Stomach smooth muscle (tissue), 2 donors: ENCODE results near the gene ELF2.

Experiments used
- H3K27ac ChIP-seq: one replicate; pipeline ENCODE4 v1.7.0; 2013; ENCODE audit warnings: mild to moderate bottlenecking, low read length, inconsistent platforms
- H3K27me3 ChIP-seq, 2 donors: one replicate each; pipeline ENCODE4 v1.7.0; 2013; ENCODE audit warnings: low read length in 2 of 2; ENCODE audit not compliant: insufficient read depth in 2 of 2, control insufficient read depth in 1 of 2
- H3K36me3 ChIP-seq, 2 donors: one replicate each; pipeline ENCODE4 v1.7.0; 2013; ENCODE audit warnings: low read length in 2 of 2; ENCODE audit not compliant: control insufficient read depth in 2 of 2, insufficient read depth in 2 of 2
- H3K4me1 ChIP-seq: one replicate; pipeline ENCODE4 v1.7.0; 2013; ENCODE audit warnings: low read length; ENCODE audit not compliant: control insufficient read depth, insufficient read depth
- H3K4me3 ChIP-seq, 2 donors: one replicate each; pipeline ENCODE4 v1.7.0; 2013; ENCODE audit warnings: low read length in 2 of 2
- H3K9ac ChIP-seq, 2 donors: one replicate each; pipeline ENCODE4 v1.7.0; 2013; ENCODE audit warnings: low read length in 2 of 2, mild to moderate bottlenecking in 1 of 2
- H3K9me3 ChIP-seq, 2 donors: one replicate each; pipeline ENCODE4 v1.7.0; 2013; ENCODE audit warnings: low read length in 2 of 2; ENCODE audit not compliant: control insufficient read depth in 2 of 2
- donor health status: healthy.
- donor health status: Pancreatic carcinoma.

The ELF2 gene

GRCh38 chr4:139144161-139144859, 32.7 kb downstream of the ELF2 start:
- H3K4me1 ChIP-seq: peaks cover 14% of the 10 kb centered on the region
- no peaks in the 10 kb centered on the region for H3K36me3 ChIP-seq
- no peak overlapping the region for H3K9ac ChIP-seq
- H3K27me3 ChIP-seq: no peaks in the 10 kb centered on the region
- H3K9me3 ChIP-seq: no peaks in the 10 kb centered on the region
- peak overlapping the region in 1 of 2 donors; percentile 15 for H3K4me3 ChIP-seq
- no peak overlapping the region for H3K27ac ChIP-seq

GRCh38 chr4:139142980-139143379, 34.0 kb downstream of the ELF2 start:
- Histone ChIP-seq H3K4me1 (peaks cover 14% of the 10 kb centered on the region), H3K36me3 (no peaks in the 10 kb centered on the region), H3K4me3 (no peak overlapping the region), H3K27ac (no peak overlapping the region), H3K9me3 (no peaks in the 10 kb centered on the region), H3K9ac (no peak overlapping the region), H3K27me3 (no peaks in the 10 kb centered on the region)

GRCh38 chr4:139142087-139142486, 34.9 kb downstream of the ELF2 start:
- H3K36me3 ChIP-seq: peaks cover 0 to 5% of the 10 kb centered on the region in 2 donors
- H3K9ac ChIP-seq: no peak overlapping the region
- no peaks in the 10 kb centered on the region for H3K9me3 ChIP-seq
- H3K4me1 ChIP-seq: peaks cover 14% of the 10 kb centered on the region
- no peaks in the 10 kb centered on the region for H3K27me3 ChIP-seq
- H3K27ac ChIP-seq: no peak overlapping the region
- H3K4me3 ChIP-seq: no peak overlapping the region

DNA sequence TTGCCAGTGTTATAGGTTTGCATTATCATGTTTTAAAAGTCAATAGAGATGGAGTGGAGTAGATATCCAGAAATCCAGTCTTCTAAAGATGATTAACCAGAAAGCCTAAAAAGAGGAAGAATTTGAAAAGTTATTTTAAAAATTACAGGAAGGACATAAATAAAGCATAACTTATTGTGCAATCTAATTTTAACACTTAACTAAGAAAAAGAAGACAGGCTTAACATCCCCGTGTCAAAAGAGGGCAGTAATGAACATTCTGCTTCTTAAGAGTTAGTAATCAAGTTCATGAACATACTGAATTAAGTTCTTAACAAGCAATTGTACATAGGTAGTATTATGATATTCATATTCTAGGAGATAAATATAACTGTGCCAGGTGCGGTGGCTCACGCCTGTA, 39.3 kb downstream of the ELF2 start:
- H3K9me3 ChIP-seq: no peaks in the 10 kb centered on the region
- no peak overlapping the region for H3K9ac ChIP-seq
- no peaks in the 10 kb centered on the region for H3K4me1 ChIP-seq
- no peak overlapping the region for H3K4me3 ChIP-seq
- H3K27me3 ChIP-seq: no peaks in the 10 kb centered on the region
- no peak overlapping the region for H3K27ac ChIP-seq
- peaks cover 0 to 16% of the 10 kb centered on the region in 2 donors for H3K36me3 ChIP-seq

DNA sequence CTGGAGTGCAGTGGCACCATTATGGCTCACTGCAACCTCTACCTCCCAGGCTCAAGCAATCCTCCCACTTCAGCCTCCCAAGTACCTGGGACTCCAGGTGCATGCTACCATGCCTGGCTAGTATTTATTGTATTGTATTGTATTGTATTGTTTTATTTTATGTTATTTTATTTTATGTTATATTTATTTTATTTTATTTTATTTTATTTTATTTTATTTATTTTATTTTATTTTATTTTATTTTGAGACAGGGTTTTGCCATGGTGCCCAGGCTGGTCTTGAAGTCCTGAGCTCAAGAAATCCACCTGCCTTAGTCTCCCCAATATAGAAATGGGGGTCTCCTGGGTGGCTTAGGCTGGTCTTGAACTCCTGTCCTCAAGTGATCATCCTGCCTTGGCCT, 42.6 kb downstream of the ELF2 start:
- H3K27ac ChIP-seq: no peak overlapping the region
- no peaks in the 10 kb centered on the region for H3K9me3 ChIP-seq
- H3K4me1 ChIP-seq: no peaks in the 10 kb centered on the region
- H3K36me3 ChIP-seq: peaks cover 0 to 16% of the 10 kb centered on the region in 2 donors
- H3K27me3 ChIP-seq: no peaks in the 10 kb centered on the region
- no peak overlapping the region for H3K4me3 ChIP-seq
- H3K9ac ChIP-seq: no peak overlapping the region

DNA sequence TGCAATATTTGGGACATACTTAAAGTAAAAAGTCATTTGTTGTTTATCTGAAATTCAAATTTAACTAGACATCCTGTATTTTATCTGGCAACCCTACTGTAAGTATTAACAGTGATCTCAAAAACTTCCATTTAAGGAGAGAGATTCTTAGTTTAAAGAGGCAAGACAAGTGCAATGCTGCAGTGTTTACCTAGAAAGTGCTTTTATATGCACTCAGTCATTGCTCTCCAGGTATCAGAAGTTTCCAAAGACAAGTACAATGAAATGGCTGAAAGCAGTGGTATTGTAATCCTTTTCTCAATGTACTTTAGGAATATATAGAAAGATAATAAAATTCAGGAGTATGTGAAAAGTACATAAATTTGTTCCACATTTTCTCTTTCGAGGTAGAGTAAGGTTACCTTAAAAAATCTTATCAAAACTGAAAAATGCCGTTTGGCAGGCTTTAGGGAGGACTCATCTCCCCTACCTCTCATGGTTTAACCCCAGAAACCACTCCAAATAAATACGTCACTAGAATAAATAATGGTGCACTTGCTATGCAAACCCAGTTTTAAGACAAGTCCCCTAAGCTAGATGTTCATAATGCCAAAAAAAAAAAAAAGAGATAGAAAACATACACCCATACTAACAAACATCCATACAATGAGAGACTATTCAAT, 45.7 kb downstream of the ELF2 start:
- H3K27ac ChIP-seq: no peak overlapping the region

GRCh38 chr4:139129206-139129605, 47.8 kb downstream of the ELF2 start:
- H3K4me3 ChIP-seq: no peak overlapping the region
- peaks cover 0 to 8% of the 10 kb centered on the region in 2 donors for H3K36me3 ChIP-seq
- H3K27me3 ChIP-seq: no peaks in the 10 kb centered on the region
- H3K4me1 ChIP-seq: no peaks in the 10 kb centered on the region
- no peak overlapping the region for H3K27ac ChIP-seq
- H3K9ac ChIP-seq: no peak overlapping the region
- H3K9me3 ChIP-seq: no peaks in the 10 kb centered on the region

More for the DNA sequence above, 45.7 kb downstream of the ELF2 start:
- Histone ChIP-seq H3K9ac (no peak overlapping the region), H3K36me3 (peaks cover 0 to 14% of the 10 kb centered on the region in 2 donors), H3K9me3 (no peaks in the 10 kb centered on the region), H3K27me3 (no peaks in the 10 kb centered on the region), H3K4me1 (no peaks in the 10 kb centered on the region), H3K4me3 (no peak overlapping the region)

GRCh38 chr4:139126898-139127297, 50.1 kb downstream of the ELF2 start:
- no peaks in the 10 kb centered on the region for H3K9me3 ChIP-seq
- no peak overlapping the region for H3K27ac ChIP-seq
- no peaks in the 10 kb centered on the region for H3K27me3 ChIP-seq
- H3K4me1 ChIP-seq: no peaks in the 10 kb centered on the region
- H3K36me3 ChIP-seq: peaks cover 0 to 3% of the 10 kb centered on the region in 2 donors
- H3K4me3 ChIP-seq: no peak overlapping the region
- H3K9ac ChIP-seq: no peak overlapping the region

DNA sequence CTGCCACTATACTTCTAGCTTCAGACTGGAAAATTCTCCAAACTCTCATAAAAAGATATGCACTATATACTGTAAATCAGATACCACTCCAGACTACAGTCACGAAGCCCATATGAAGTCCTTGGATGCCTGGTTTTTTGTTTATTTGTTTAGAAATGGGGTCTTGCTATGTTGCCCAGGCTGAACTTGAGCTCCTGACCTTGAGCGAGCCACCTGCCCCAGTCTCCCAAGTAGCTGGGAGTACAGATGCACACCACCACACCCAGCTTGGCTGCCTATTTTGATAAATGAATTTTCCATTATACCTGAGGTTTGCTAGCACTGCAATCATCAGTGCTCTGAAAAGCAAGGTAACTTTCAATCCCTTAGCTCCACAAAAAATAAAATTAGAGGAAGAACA, 53.1 kb downstream of the ELF2 start:
- no peak overlapping the region for H3K4me3 ChIP-seq
- no peak overlapping the region for H3K27ac ChIP-seq

GRCh38 chr4:139118365-139118764, 58.7 kb downstream of the ELF2 start:
- no peaks in the 10 kb centered on the region for H3K4me1 ChIP-seq
- H3K4me3 ChIP-seq: no peak overlapping the region
- no peaks in the 10 kb centered on the region for H3K9me3 ChIP-seq
- H3K9ac ChIP-seq: no peak overlapping the region
- H3K27ac ChIP-seq: no peak overlapping the region
- peaks cover 0 to 4% of the 10 kb centered on the region in 2 donors for H3K36me3 ChIP-seq
- no peaks in the 10 kb centered on the region for H3K27me3 ChIP-seq

More for the DNA sequence above, 53.1 kb downstream of the ELF2 start:
- H3K9me3 ChIP-seq: no peaks in the 10 kb centered on the region
- H3K4me1 ChIP-seq: no peaks in the 10 kb centered on the region
- H3K27me3 ChIP-seq: no peaks in the 10 kb centered on the region
- no peak overlapping the region for H3K9ac ChIP-seq
- H3K36me3 ChIP-seq: peaks cover 3 to 4% of the 10 kb centered on the region in 2 donors

- Histone ChIP-seq H3K4me3 (no peak overlapping the region), H3K9me3 (no peaks in the 10 kb centered on the region)
Measured at GRCh38 chr4:139115226-139115625, 61.8 kb downstream of the ELF2 start.

More at GRCh38 chr4:139115226-139115625, 61.8 kb downstream of the ELF2 start:
- no peak overlapping the region for H3K27ac ChIP-seq
- H3K4me1 ChIP-seq: no peaks in the 10 kb centered on the region
- H3K36me3 ChIP-seq: peaks cover 0 to 4% of the 10 kb centered on the region in 2 donors
- no peaks in the 10 kb centered on the region for H3K27me3 ChIP-seq
- no peak overlapping the region for H3K9ac ChIP-seq
